ENCODE results near the gene LAMC2.

LAMC2 gene

GRCh38 chr1:183197762-183198161 lies 11.7 kb downstream of the LAMC2 start:
- TF ChIP-seq CTCF (IDR thresholded peaks at IDR 0.05) (no peak), ZFX (IDR thresholded peaks at IDR 0.05; ENCODE audit: borderline replicate concordance) (no peak)
- H3K27ac ChIP-seq = no peak overlapping the region

GRCh38 chr1:183198463-183198862 lies 12.4 kb downstream of the LAMC2 start:
- H3K27ac ChIP-seq = no peak overlapping the region
- TF ChIP-seq CTCF (IDR thresholded peaks at IDR 0.05) = no peak

- TF ChIP-seq CTCF (IDR thresholded peaks at IDR 0.05) = no peak
- TF ChIP-seq ZFX (IDR thresholded peaks at IDR 0.05; ENCODE audit: borderline replicate concordance) = no peak
- H3K27ac ChIP-seq = no peak overlapping the region
Measured at GRCh38 chr1:183199304-183199703, 13.2 kb downstream of the LAMC2 start.

GRCh38 chr1:183200451-183200850 lies 14.4 kb downstream of the LAMC2 start:
- TF ChIP-seq ZFX (IDR thresholded peaks at IDR 0.05; ENCODE audit: borderline replicate concordance) = no peak
- TF ChIP-seq CTCF (IDR thresholded peaks at IDR 0.05) = no peak

GRCh38 chr1:183203094-183203493 lies 17.0 kb downstream of the LAMC2 start:
- no peak overlapping the region for H3K27ac ChIP-seq
- TF ChIP-seq CTCF (IDR thresholded peaks at IDR 0.05) (no peak), ZFX (IDR thresholded peaks at IDR 0.05; ENCODE audit: borderline replicate concordance) (no peak)

More at GRCh38 chr1:183200451-183200850, 14.4 kb downstream of the LAMC2 start:
- H3K27ac ChIP-seq = no peak overlapping the region

GRCh38 chr1:183205196-183205781 lies 19.2 kb downstream of the LAMC2 start:
- TF ChIP-seq ZFX (IDR thresholded peaks at IDR 0.05; ENCODE audit: borderline replicate concordance) (no peak), CTCF (IDR thresholded peaks at IDR 0.05) (no peak)
- no peak overlapping the region for H3K27ac ChIP-seq

GRCh38 chr1:183206538-183207122 lies 20.6 kb downstream of the LAMC2 start:
- no peak overlapping the region for H3K27ac ChIP-seq
- TF ChIP-seq CTCF (IDR thresholded peaks at IDR 0.05) = no peak
- no peak for TF ChIP-seq ZFX (IDR thresholded peaks at IDR 0.05; ENCODE audit: borderline replicate concordance)
